PC-9 (cell line): Measurements from ENCODE around the gene COL27A1.

Source experiments
- CTCF ChIP-seq: fragments of 200-600 bp; sonication (generic); conservative IDR thresholded peaks from 2 replicates; pipeline ENCODE4 v1.6.1; 2017; ENCODE audit warnings: mixed run types, antibody characterized with exemption, mild to moderate bottlenecking, moderate library complexity
- EZH2 ChIP-seq: fragments of 200-600 bp; sonication (generic); IDR thresholded peaks from 2 replicates; pipeline ENCODE4 v1.8.0; 2017; ENCODE audit warnings: antibody characterized with exemption, low read depth

- TF ChIP-seq EZH2 (no peak), CTCF (no peak)
These were observed 41.8 kb downstream of the COL27A1 start for GRCh38 chr9:114196979-114197622.
